HG03280 (cell line): ENCODE measurements around the gene CBX7.
"Not testable (repeated sequence)": the region's sequence is repeated elsewhere in the genome, so short reads cannot be mapped to it uniquely, and the experiment has no call there.

Experiments
- ATAC-seq: cut with Tn5 transposase; IDR thresholded peaks from one replicate; pipeline ENCODE4 v1.9.1; 2021; ENCODE audit warnings: mild to moderate bottlenecking, moderate library complexity; ENCODE audit not compliant: unreplicated experiment

The CBX7 gene

DNA sequence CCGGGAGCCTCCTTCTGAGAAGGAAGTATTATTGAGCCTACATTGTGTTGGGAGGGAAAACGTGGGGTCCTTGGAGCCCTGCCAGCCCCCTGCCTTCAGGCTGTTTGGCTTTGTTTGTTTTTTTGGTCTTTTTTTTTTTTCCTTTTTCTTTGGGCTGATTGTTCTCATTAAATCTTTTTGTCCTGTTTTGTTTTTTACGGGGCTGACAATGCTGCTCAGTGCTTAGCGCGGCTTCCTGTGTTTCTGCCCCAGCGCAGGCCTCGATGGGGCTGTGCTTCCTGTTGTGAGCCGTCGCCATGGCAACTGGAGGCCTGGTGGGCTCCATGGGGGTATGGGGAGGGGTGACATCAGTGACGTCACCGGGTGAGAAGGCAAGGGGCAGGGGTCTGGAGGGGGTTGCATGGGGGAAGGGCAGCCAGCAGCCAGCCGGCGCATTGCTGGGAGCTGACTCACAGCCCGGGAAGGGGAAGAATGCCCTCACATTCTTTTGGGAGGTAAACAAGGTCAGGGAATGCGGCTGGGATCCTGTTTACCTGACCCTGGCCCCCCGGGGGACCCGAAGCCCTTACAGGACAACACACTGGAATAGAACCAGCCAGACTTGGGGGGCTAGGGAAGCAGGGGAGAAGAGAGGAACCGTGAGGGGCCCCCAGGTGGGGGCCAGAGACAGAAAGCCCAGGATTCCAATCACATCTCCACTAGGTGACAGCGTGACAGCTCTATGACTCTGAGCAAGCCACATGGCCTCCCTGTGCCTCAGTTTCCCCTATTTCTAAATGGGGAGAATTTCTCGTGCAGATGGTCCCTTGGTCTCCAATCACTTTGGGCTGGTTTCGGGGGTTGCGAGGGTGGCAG is 22.2 kb upstream of the CBX7 start:
- ATAC-seq = no peak

- no peak for ATAC-seq
Observed at GRCh38 chr22:39173787-39174497, 21.5 kb upstream of the CBX7 start.

DNA sequence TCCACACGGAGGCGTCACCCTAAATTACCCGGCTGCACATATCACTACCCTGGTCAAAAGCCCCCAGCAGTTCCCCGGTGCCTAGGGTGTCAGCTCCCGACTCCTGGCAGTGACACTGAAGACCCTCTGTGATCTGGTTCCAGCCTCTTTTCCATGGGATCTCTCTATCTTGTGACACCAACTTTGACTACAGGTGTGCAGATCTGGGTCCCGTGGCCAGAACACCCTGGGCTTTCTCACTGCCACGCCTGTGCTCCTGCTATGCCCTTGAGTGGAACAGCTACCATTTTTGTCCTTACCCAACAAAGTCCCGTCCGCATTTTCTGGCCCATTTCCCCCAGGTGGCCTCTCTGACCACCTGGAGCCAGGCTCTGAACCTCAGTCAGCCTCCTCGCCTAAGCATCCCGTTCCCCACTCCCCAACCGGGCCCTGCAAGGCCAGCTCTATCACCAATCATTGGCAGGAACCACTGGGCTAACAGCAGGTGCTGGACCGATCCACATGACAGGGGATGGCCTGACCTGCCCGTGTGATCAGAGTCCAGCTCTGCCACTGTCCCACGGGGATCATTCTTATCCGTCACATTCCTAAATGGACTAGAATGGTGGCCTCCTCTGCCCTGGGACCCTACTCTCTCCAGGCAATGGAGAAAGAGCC is 20.7 kb upstream of the CBX7 start:
- ATAC-seq = no peak

- not testable (repeated sequence) for ATAC-seq
Observed at GRCh38 chr22:39172265-39173049, 20.0 kb upstream of the CBX7 start.

DNA sequence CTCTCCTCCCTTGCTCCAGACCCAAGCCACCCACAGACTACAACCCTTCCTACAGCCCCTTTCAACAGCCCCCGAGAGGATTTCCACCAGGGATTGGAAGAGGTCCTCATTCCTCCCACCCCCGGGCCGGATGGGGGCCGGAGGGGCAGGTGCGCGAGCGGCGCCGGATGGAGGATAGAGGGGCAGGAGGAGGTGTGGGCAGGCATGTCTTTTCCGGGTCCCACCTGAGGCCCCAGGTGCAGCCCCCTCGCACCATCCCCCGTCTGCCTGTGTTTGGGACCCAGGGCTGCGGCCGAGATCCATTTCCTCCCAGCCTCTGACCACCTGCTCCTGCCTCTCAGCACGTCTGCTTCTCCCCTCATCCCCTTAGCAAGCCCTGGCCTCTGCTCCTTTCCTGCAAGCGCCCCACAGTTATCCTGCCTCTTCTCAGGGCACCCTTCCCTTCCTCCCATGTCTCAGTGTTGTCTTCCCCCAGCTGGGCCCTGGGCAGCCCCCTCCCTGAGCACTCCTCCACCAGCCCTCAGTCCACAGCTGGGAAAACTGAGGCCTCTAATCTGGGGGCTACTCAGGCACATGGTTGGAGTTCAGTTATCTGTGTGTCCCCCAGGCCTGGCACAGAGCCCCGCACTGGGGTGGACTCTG is 19.3 kb upstream of the CBX7 start:
- no peak for ATAC-seq

DNA sequence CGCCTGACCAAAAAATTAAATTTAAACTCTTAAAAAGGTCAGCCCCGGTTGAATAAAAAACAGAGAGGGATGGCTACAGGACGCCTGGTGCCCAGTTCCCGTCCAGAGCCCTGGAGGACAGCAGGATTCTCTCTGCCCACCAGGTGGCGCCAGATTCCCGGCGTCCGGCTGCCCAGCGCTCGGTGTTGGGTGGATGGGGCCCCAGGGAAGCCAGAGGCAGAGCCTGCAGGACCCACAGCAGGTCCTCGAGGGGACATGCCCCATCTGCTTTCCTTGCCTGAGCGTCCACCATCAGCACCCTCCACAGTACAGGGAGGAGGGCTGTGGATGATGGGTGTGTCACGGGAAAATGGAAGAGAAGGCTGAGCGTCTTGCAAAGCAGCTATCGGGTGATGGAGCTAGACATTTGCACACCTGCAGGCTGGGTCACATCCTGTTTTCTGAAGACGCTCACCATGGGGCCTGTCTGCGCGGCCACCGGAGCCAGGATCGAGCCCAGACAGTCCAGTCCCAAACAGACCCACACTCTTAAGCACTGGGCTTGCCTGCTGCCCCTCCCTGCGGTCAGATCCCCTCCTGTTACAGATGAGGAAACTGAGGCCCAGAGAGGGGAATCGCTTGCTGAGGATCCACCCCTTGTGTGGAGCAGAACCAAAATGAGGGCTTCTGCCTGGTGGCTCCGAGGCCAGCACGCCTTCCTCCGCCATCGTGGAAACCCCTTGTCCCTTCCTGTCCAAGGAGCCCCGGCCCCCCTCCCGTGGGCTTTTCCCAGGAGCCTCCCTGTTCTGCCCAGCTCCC is 18.5 kb upstream of the CBX7 start:
- ATAC-seq = peak; percentile 76

DNA sequence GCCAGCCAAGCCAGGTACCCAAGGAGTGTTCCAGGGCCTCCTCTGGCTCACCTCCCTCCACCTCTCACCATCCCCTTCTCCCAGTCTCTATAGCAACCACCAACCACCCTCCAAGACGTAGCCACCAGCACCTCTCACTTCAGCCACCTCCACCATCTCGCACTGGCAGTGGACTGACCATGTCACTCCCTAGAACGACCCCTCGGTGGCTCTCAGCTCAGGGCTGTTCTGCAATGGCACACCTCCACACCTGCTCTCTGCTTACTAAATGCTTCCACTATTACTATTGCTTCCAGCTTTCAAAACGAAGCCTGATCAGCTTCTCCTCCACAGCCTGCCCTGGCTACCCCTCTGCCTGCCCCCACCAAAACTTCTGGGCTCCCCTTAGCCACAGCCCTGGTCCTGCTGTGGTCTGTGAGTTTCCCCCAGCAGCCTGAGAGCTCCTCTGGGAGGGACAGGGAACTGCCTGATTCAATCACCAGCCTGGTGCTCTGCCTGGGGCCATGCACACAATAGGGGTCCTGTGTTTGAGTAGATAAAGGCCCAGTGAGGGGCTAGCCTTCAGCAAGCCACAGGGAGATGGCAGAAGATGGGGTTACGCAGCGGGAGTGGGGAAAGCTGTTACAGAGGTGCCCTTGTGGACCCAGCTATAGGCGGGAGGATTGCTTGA is 17.5 kb upstream of the CBX7 start:
- no peak for ATAC-seq

DNA sequence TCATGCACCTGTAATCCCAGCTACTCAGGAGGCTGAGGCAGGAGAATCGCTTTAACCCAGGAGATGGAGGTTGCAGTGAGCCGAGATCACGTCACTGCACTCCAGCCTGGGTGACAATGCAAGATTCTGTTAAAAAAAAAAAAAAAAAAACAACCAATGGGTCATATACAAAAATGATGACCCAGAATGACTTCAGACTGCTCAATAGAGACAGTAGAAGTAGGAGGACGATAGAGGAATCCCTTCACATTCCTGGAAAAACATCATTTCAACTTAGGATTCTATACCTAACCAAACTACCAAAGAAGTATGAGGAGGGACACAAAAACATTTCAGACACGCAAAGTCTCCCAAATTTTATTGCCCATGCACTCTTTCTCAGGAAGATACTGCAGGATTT is 14.1 kb upstream of the CBX7 start:
- ATAC-seq = no peak

GRCh38 chr22:39156093-39156492 is 3.6 kb upstream of the CBX7 start:
- not testable (repeated sequence) for ATAC-seq

DNA sequence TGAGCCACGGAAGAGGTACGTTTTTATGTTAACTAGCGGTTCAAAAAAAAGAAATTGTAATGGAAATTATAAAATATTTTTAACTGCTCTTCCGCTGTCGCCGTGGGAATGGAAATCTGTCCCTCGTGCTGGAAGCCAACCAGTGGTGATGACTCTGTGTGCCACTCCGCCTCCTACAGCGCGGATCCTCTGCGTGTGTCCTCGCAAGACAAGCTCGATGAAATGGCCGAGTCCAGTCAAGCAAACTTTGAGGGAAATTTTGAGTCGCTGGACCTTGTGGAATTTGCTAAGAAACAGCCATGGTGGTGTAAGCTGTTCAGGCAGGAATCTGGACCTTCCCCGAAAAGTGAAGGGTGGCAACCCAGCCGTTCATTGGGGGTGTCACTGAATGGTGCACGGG is 2.9 kb upstream of the CBX7 start:
- ATAC-seq = no peak

DNA sequence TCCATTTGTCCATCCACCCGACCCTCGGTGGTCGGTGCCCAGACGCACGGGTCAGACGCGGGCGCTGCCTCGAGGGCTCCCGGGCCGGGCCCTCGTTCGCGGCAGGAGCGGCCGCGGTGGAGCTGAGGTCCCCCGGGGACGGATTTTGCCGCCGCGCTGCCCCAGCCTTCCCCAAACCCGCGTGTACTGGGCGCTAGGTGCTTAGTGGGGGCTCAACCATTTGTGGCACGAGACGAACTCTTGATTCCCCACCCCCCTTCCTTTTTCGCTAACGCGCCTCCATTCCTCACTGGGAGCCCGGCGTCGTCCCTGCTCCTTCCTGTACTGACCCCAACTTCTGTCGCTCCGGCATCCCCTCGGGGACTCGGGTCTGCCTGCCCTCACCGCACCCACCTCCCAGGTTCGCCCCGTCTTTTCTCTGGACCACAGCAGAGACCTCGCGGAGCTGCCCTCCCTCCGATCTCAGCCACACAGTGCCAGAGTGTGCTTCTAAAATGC is 789 bp upstream of the CBX7 start:
- no peak for ATAC-seq

DNA sequence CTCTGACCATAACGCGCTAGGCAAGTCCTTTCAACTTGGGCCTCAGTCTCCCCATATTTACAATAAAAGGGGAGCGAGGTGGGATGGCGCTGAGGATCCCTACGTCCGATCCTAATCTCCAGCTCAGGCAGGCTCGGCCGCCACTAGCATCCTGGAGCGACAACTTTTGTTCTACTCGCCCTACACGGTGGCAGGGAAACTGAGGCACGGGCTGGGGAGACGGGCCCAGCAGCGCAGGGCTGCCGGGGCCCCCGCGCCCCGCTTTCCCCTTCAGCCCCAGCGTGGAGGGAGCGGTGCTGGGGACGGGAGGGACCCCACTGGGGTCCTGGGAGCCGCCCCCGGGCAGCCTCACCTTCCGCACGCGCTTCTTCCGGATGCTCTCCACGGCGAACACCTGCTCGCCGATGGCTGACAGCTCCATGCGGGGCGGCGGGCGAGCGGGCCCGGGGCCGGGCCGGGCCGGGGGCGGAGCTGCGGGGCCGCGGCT is 413 bp downstream of the CBX7 start:
- ATAC-seq = no peak

DNA sequence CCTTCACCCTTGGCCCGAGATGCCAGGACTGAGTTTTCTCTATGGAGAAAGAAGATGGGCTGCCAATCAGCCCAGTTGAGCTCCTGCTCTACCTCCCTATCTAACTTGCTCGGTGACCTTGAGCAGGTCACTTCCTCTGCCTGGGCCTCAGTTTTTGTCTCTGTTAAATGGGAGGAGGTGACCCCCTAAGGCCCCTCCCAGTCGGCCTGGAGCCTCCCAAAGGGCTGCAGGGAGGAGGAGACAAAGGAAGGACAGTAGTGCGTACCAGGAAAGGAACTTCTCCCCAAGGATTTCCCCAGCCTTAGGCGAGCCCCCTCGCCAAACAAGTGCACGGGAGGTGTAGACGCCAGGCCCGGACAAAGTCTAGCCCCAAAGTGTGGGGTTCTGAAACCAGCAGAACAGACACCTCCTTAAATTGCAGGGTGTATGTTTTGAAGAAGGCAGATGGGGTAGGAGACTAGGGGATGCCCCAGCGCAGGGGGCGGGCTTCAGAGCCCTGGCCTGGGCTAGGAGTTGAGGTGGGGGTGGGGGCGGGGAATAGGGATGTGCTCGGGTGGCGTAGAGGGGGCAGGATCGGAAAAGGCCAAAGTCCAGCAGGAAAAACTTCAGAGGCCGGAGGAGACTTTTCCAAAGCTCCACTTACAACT is 1.0 kb downstream of the CBX7 start:
- ATAC-seq = no peak

DNA sequence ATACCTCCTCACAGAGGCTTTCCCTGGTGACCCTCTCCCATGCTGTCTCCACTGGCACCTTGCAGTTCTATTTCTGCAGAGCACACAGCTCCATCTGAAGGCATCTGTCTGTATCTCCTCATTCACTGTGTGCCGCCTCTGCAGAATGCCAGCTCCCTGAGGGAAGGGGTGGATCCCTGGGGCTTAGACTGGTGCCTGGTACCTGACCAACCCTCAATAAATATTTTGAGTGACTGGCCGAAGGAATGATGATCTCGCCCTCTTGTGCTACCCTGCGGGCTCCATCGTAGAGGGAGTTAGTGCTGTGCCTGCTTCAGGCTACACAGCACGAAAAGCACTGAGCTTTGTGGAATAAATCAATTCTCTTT is 1.6 kb downstream of the CBX7 start:
- ATAC-seq = no peak

DNA sequence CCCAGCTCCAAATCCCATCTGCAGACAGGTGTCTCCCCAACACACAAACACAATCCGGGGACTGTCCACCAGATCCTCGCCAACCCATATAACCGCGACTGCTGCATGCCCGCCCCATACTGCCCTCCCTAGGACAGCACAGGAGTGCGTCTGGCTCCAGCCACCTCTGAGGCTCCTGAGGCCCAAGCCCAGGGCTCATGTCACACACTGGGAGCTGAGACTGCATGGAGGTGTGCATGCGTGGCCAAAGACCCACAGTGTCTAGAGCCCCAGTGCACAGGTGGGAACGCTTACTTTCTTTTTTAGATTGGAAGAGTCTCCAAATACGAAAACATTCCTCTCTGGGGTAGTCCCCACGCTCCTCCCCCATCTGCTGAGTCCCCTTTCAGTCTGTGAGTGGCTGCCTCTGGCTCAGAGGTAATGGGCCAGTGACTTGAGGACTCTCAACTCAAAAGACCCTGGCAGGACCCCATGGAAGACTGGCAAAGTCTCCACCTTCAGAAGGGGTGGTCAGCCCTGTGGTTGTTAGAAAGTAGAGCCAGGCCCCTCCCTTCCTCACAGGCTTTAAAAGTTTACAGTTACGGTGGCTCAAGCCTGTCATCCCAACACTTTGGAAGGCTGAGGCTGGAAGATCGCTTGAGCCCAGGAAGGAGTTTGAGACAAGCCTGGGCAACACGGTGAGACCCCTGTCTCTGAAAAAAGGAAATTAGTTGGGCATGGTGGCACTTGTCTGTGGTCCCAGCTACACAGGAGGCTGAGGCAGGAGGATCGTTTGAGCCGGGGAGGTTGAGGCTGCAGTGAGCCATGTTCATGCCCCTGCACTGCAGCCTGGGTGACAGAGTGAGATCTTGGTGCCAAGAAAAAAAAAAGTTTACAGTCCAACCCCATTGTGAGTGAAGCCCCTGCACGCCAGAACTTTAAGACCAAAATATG is 2.3 kb downstream of the CBX7 start:
- ATAC-seq = no peak

DNA sequence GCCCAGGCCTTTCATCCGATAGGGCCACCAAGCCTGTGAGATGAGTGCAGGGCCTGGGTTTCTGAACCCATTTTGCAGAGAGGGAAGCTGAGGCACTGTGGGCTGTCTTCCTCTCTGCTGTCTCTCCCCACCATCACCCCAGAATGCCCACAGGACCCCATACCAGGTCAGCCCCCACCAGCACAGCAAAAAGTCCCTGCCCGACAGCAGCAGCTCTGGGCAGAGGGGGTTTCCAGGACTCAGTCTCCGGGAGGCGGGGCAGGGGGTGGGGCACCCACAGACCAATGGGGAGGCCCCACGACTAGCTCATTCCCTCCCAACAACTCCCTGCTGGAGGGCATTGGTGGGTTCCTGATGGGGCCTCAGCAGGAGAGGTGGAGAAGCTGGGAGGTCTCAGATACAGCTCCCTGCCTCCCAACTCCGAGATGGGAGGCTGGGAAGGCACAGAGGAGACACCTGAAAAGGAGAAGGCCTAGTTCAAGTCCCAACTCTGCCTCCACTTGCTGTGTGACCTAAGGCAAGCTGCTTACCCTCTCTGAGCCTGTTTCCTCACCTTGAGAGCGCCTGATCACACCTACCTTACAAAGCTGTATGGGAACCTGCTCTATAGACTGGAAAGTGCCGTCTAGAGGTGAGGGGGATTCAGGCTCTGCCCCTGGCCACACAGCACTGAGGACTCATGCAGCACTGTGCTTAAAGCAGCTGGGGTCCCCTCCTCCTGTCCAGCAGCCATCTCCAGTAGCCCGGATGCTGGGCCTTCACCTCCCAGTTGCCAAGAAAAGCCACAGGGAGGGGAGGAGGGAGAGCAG is 3.5 kb downstream of the CBX7 start:
- no peak for ATAC-seq
